Stomach (tissue), 4 donors: ENCODE measurements around the gene GOSR1.

Experiments used
- EP300 ChIP-seq: sonication (generic); formaldehyde crosslinking; IDR thresholded peaks from one replicate; pipeline ENCODE4 v1.6.1; 2017; ENCODE audit warnings: antibody characterized with exemption
- POLR2A ChIP-seq, 4 donors: fragments of 450-650 bp; IDR thresholded peaks; one replicate each; pipeline ENCODE4 v1.6.1; 2016; ENCODE audit warnings: antibody characterized with exemption in 4 of 4, control low read depth in 2 of 4, mild to moderate bottlenecking in 1 of 4, moderate library complexity in 1 of 4
- POLR2AphosphoS5 ChIP-seq, 3 donors: sonication (generic); formaldehyde crosslinking; IDR thresholded peaks; one replicate each; pipeline ENCODE4 v1.6.1; 2016; ENCODE audit warnings: antibody characterized with exemption in 3 of 3
- TF ChIP-seq, protein P1 (sequence below), 7 experiments: fragments of 450-650 bp in 4 of 7; fragments of 200-600 bp in 3 of 7; sonication (generic) in 3 of 7; IDR thresholded peaks; one replicate each; pipeline ENCODE4 v1.5.1; 2016 to 2019; ENCODE audit warnings: antibody characterized with exemption in 7 of 7, control low read depth in 2 of 7, mild to moderate bottlenecking in 1 of 7

GRCh38 chr17:30558686-30559545, 81.7 kb downstream of the GOSR1 start:
- TF ChIP-seq EP300 (no peak), POLR2A (IDR thresholded peaks at IDR 0.05) (no peak), POLR2AphosphoS5 (IDR thresholded peaks at IDR 0.05) (no peak)
- TF ChIP-seq, protein P1, sequence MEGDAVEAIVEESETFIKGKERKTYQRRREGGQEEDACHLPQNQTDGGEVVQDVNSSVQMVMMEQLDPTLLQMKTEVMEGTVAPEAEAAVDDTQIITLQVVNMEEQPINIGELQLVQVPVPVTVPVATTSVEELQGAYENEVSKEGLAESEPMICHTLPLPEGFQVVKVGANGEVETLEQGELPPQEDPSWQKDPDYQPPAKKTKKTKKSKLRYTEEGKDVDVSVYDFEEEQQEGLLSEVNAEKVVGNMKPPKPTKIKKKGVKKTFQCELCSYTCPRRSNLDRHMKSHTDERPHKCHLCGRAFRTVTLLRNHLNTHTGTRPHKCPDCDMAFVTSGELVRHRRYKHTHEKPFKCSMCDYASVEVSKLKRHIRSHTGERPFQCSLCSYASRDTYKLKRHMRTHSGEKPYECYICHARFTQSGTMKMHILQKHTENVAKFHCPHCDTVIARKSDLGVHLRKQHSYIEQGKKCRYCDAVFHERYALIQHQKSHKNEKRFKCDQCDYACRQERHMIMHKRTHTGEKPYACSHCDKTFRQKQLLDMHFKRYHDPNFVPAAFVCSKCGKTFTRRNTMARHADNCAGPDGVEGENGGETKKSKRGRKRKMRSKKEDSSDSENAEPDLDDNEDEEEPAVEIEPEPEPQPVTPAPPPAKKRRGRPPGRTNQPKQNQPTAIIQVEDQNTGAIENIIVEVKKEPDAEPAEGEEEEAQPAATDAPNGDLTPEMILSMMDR (IDR thresholded peaks at IDR 0.05) = no peak
